ENCODE data around the gene B3GNT9.

Gene B3GNT9, protein sequence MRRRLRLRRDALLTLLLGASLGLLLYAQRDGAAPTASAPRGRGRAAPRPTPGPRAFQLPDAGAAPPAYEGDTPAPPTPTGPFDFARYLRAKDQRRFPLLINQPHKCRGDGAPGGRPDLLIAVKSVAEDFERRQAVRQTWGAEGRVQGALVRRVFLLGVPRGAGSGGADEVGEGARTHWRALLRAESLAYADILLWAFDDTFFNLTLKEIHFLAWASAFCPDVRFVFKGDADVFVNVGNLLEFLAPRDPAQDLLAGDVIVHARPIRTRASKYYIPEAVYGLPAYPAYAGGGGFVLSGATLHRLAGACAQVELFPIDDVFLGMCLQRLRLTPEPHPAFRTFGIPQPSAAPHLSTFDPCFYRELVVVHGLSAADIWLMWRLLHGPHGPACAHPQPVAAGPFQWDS

DNA sequence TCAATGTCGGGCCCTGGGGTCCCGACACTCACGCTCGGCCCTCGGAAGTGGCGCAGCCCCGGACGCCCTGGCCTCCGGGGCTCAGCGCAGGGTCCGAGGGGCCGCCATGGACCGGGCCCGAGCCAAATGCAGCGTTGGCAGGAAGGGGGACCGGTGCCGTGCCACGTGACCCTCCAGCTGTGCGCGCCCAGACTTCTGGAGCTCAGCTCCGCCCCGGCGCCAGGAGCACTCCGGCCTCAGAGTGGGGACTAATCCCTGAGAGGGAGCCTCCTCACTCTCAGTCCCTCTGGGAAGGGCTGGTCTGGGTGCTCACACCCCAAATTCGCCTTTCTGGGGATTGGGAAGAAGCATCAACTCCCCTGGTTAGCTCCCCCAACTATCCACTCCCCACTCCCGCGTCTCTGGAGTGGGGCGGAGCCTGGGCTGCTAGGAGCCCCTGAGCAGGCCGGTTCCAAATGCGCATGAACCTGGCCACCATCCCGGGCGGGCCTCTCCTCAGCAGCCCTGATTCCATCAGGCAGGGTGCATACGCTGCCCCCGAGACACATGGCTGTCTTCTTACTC, at the start of gene B3GNT9:
TSS of gene B3GNT9 (minus strand) at position 166 of the 564 bp plus-strand sequence. CDS start 513 bp downstream, outside the sequence.
- peak; percentile 49 for DNase-seq

DNA sequence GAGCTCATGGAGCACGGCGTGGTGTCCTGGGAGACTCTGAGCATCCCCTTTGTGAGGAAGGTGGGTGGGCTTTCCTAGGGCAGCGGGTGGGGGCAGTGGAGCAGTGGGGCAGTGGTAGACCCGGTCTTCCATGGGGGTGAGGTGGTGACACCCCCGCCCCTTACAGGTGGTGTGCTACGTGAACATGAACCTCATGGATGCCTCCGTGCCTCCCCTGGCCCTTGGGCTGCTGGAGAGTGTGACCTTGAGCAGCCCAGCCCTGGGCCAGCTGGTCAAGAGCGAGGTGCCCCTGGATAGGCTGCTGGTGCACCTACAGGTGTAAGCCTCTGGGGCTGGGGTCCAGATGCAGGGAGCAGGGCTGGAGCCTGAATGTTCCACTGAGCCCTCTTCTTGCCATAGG, 49.7 kb upstream of the B3GNT9 start:
- DNase-seq, result no peak

DNA sequence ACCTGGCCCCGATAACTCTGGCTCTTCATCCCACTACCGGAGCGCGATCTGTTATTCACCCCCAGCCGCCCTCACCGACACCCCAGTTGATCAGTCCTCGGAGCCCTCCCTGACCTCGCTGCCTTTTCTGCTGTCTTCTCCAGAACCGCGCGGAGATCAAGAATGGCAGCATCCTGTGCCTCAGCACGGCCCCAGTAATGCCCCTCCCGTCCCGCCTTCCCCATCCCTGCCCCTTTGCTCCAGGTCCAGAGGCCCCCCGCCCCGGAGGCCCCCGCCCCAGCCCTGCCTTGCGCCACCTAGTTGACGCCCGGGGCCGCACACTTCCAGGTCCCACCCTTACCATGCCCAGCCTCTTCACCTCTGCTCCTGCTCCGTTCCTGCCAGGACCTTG, 49.0 kb upstream of the B3GNT9 start:
- DNase-seq, result no peak

DNA sequence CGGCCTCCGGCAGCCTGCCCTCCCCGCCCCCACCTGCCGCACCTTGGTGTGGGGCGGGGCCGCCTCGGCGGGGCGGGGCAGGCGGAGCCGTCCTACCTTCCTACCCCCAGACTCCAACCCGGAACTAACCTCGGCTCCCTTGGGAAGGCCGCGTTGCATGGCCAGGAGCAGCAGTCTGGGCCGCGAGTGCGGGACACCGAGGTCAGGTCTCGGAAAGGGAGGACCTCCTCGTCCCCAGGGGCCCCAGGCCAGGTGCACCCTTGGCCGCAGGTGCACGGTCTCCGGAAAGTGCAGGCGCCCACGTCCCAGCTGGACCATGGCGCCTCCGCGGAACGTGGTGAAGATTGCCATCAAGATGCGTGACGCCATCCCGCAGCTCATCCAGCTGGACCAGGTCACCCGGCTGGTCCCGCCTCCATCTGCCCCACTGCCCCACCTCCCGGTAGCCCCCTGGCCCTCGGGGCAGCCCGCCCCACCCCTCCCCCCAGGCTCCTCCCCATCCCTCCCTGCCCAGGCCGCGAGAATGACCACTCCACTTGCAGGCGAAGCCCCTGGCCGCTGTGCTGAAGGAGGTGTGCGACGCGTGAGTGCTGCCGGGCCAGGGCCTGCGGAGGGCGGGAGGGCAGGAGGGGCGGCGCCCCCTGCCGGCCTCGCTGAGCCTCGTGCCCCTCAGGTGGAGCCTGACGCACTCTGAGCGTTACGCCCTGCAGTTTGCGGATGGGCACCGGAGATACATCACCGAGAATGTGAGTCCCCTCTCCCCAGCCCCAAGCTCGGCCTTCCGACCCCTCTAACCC, 48.4 kb upstream of the B3GNT9 start, which contains the start of gene ELMO3:
TSS of gene ELMO3 (plus strand) at position 121 of the 797 bp plus-strand sequence. CDS start at position 317, 196 bp downstream.
- no peak for DNase-seq

DNA sequence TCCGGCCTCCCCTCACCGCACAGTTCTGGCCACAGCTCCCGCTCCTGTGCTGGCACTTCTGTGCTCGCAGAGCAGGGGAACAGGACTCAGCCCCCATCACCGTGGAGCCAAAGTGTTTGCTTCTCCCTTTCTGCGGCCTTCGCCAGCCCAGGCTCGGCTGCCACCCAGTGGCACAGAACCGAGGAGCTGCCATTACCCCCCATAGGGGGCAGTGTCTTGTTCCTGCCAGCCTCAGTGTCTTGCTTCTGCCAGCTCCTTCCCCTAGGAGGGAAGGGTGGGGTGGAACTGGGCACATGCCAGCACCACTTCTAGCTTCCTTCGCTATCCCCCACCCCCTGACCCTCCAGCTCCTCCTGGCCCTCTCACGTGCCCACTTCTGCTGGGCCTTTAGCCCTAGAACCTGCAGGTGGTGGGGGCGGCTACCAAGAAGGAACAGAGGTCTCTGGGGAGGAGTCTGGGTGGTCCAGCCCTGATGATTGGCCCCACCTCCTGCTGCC, 47.5 kb upstream of the B3GNT9 start:
- DNase-seq, result no peak

DNA sequence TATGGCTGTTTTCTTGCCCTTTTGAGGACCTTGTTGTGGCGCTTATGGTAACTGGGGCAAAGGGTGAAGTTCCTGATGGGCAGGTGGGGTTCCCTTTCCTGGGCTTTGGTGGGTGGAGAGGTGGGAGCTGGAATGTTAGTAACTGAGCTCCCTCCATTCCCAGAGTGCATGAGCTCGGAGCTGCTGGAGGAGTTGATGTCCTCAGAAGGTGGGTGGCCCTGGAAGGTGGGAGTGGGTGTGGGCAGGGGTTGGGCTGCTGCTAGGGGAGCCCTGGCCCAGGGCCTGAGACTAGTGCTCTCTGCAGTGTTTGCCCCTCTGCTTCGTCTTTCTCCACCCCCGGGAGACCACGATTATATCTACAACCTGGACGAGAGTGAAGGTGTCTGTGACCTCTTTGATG, 46.9 kb upstream of the B3GNT9 start:
- DNase-seq, result no peak

DNA sequence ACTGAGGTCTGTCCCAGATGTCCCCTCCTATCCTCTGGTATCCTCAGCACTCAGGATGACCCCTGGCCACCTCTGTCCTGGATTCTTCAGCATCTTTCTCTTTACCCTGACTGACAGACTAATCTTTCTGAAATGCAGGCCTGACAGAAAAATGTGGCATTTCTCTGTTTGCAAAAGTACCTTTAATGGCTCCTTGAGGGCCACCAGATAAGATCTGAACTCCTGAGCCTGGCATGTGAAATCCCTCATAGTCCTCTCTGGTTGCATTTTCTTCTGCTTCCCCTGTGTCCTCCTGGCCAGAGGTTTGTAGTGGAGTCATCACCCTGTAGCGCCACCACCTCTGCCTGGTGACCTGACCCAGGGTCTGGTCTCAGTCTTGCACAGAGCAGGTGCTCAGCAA, 46.1 kb upstream of the B3GNT9 start:
- DNase-seq, result no peak

DNA sequence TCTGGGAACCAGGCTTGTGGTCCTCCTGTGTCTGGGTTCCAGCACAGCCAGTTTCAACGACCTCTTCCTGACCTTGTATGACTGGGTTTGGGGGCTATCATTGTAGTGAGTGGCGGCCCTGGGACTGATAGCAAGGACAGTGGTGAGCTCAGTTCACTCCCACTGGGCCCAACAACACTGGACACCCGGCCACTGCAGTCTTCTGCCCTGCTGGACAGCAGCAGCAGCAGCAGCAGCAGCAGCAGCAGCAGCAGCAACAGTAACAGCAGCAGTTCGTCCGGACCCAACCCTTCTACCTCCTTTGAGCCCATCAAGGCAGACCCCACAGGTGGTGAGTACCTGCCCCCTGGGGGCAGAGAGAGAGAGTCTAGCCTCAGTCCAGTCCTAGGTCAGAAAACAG, 44.9 kb upstream of the B3GNT9 start:
- no peak for DNase-seq

DNA sequence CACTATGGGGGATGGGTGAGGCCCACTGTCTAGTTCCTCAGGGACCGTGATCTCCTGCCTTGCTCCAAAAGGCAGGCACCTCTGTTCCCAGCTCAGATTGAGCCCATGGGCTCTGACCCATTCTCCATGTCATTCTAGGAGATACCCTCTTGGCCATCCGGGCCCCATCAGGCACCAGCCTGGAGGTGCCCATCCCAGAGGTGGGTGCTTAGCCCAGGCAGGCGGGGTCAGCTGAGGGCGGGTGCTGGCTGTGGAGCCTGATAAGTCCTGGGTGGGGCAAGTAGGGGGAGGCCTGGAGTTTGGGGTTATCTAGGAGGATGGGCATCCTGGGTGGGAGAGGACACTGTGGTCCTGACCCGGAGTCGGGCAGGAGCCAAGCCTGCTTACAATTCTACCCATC, 43.5 kb upstream of the B3GNT9 start:
- no peak for DNase-seq

DNA sequence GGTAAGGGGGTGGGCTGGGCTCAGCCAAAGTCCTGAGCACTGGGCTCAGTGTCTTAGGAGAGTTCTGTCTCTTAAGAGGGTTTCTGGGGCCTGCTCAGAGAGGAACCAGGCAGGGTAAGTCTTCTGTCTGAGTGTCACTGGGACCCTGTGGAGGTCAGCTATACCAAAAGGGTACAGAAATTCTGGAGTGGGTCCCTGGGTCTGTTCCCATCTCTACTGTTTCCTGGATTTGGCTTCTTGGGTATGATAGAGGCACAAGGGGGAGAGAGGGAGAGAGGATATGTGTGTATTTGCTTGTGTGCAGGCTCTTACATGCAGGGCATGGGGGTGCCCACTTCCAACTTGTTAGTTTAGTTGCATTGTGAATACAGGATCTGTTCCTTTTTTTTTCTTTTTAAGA, 42.7 kb upstream of the B3GNT9 start:
- no peak for DNase-seq

DNA sequence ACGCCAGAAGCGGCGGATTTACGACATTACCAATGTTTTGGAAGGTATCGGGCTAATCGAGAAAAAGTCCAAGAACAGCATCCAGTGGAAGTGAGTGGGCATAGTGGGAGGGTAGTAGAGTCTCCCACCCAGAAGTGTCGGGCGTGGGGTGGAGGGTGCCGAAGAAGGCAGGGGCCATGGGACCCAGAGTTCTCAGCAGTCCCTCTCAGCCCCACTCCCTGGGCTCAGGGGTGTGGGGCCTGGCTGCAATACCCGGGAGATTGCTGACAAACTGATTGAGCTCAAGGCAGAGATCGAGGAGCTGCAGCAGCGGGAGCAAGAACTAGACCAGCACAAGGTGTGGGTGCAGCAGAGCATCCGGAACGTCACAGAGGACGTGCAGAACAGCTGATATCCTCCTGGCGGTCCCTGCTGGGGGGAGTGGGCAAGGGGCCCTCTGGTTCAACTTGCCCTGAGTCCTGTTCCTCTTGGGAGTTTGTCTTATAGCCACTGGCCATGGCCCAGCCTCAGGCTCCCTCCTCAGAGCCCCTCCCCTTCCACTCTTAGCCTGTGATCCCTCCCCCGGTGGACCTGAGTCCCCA, 42.1 kb upstream of the B3GNT9 start:
- DNase-seq, result no peak

DNA sequence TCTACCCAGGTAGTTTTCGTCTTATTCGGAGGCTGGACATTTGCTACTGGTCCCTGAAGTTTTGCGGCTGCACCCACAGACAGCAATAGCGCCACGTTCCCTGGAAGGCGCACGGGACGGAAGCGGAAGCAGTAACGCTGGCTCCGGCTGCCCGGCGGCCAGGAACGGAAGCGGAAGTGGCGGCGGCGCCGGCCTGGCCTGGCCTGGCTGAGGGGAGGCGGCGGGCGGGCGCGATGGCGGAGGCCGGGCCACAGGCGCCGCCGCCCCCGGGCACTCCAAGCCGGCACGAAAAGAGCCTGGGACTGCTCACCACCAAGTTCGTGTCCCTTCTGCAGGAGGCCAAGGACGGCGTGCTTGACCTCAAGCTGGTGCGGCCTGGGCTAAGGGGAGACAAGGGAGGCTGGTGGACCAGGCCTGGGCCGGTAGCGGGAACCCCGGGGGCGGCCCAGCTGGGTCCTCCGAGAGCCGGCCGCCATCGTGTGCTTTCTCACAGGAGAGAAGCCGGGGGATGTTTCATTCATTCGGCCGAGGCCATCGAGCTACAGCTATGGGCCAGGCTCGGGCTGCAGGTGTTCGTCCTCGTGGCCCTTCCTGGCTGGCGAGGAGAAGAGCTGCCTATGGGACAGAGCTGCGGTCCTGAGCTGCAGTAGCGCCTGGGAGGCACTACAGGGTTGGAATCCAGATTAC, 41.3 kb upstream of the B3GNT9 start, which contains the start of gene E2F4:
TSS of gene E2F4 (plus strand) at position 161 of the 687 bp plus-strand sequence. CDS start at position 234, 73 bp downstream.
- DNase-seq, result peak; percentile 80

DNA sequence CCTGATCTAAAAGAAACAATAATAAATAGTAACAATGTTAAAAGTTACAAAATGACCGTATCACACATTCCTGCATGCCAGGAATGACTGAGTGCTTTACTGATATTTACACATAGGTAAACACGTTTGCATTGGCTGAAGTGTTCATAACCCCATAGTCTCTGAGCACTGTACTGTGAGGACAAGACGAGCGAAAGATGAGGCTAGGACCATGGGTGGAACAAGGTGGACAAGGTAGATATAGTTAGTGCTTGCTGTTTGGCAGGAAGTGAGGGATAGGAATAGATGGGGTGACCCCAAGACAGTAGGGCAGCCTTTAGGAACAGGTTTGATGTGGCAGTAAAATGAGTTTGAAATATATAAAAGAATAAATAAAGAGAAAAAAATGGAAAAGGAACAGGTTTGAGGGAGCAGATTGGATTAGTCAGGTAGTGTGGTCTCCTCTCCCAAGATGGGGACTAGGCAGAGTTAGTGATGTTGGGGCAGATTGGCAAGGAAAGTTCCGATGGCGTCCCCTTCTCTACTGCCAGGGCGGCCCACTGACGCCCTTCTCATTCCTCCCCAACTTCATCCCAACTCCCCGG, 40.7 kb upstream of the B3GNT9 start:
- no peak for DNase-seq

DNA sequence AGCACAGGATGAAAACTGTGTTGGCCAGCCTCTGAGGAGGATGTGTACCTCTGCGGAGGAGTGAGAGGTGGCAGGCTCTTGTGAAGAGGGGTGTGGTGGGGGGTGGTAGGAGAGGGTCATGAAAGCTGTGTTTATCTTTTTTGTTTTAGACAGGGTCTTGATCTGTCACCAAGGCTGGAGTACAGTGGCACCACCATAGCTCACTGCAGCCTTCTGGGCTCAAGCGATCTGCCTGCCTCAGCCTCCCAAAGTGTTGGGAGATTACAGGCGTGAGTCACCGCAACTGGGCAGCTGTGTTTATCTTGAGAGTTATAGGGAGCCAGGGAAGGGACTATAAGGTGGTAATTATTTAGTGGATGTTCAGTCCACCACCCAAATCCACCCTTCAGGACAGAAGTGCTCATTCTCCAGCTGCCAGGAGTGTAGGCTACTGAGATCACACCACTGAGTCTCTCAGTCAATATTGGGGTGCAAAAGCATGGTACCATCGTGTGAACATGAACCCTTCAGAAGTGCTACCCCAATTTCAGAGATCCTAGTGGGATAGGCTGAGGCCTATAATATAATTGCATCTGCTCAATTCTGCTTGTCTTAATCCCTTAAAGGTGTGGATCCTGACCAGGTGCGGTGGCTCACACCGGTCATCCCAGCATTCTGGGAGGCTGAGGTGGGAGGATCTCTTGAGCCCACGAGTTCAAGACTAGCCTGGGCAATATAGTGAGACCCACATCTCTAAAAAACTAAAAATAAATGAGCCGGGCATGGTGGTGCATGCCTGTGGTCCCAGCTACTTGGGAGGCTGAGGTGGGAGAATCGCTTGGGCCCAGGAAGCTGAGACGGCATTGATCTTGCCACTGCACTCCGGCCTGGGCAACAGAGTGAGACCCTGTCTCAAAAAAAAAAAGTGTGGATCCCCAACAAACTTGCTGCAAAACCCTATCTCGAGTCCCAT, 39.9 kb upstream of the B3GNT9 start:
- DNase-seq, result no peak

DNA sequence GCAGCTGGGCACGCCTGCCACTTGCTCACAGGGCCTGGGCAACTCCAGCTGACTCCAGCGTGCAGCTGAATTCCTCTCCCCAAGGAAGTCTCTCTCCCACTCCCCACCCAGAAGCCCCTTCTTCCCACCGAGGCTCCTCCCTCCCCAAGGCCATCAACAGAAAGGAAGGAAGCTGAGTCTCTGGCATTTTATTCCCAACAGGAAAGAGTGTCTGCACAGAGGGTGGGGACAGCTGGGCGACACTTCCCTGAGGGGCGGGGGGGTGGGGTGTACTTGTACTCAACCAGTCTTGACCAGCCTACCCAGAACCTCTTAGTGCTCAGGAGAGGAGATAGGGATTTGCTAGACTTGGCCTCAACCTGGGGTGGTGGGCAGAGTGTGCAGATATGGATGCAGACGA, 39.2 kb upstream of the B3GNT9 start, which contains the start of gene EXOC3L1:
TSS of gene EXOC3L1 (minus strand) at position 96 of the 400 bp plus-strand sequence. CDS start 460 bp downstream, outside the sequence.
- no peak for DNase-seq

DNA sequence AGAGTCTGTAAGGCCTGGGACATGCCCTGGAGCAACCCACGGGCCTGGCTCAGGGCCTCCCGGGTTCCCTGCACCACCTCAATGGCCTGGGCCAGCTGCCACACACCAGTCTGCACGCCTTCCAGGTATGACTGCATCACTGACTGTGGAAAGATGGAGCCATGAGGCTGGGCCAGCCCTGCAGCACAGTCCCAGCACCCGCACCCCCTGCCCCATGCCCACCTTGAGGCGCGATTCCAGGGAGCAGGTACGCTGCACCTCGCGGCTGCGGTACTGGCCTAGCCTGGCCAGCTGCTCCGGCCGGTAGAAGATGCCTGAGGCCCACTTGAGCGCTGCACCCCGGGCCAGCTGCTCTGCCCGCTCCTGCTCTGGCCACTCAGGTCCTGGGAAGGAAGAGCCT, 38.0 kb upstream of the B3GNT9 start:
- DNase-seq, result no peak

DNA sequence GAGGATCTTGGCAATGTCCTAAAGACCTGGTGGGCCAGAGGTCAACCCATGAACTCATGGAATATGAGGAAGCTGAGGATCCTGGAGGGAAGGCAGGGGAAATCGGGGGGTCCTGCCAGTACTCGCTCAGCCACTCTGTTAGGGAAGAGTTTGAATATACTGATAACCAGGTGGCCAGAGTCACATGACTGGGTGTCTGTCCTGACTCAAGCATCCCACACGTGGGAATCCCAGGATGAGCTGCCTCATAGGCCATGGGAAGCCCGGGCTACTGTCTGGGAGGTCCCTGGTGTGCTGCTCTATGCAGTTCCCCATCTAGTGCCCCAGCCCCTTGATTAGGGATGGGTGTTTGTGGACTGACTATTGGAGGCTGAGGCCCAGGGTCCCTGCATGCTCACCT, 37.5 kb upstream of the B3GNT9 start:
- DNase-seq, result no peak

DNA sequence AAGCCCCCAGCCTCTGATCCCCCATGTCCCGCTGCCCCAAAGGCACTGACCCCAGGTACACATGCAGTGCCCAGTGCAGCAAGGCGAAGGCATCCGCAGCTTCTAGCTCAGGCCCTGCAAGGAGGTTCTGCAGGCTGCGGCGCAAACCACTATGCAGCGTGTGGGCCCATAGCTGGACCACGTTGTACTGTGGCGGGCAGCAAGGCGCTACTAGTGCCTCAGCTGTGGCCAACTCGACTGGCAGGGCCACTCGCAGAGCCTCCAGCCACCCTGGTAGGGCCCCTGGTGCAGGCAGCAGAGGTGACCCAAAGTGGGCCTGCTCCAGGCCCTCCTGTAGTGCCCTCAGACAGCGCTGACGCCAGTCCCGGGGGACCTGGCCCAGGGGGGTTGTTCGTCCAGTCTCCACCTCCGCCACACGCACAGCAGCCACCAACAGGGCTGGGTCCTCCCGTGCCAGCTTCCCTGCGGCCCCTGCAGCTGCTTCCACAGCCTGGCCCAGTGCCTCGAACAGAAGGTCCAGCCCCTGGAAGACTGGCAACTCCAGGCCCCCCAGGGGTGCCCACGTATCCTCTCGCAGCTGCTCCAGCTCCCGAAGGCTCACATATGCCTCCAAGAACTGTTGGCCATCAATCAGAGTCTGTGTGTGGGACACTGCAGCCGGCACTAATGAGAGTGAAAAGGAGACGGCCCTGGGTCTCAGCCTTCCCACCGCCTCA, 36.5 kb upstream of the B3GNT9 start:
- DNase-seq, result no peak

DNA sequence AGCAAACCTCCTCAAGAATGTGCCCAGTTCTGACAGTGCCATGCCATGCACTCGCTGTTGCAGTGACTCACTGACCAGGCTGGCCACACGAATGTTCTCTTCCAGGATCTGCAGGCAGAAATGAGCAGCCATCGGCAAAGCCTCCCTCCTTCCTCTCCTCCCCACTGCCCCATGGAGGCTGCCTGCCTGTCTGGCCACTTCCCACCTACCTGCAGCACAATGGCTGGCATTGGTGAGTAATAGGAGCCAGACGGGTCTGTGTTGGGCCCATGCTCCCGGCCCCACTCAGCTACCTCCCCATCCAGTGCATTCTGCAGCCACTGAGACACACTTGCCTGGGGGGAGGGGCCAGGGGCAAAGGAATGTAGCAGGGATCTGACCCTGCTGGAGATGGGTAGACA, 35.8 kb upstream of the B3GNT9 start:
- no peak for DNase-seq

DNA sequence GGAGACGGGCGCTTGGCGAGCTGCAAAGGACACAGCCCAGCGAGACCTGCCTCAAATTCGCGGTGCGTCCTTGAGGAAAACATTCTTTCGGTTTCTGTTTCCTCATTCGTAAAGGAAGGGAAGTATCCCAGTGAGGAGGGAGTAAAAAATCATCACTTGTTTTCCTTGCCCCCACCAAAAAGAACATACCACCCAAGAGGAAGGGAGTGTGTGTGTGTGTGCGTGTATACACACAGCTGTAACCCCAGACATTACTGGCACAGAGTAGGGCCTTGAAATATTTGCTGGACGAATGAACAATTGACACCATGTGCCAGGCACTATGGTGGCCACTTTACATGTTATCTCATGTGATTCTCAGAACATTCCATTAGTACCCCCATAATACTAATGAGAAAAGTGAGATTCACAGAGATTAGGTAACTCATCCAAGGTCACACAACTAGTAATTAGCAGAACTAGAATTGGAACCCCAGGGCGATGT, 34.9 kb upstream of the B3GNT9 start:
- DNase-seq, result no peak
